ENCODE results near the gene ZNF365.

GRCh38 chr10:62393237-62393636 is 19.1 kb downstream of the ZNF365 start:
- TF ChIP-seq GATA1 (IDR thresholded peaks at IDR 0.05; ENCODE audit: low read depth, low read length) (no peak), POLR2A (IDR thresholded peaks at IDR 0.05; ENCODE audit: low read length) (no peak)

Measured in erythroblast (primary cell).